Panc1 (cell line): Measurements from ENCODE around the gene RRBP1. TPM values are rescaled to one million over a fixed set of nuclear protein-coding genes. Genes with fewer than 3 reads are reported as not detected.

Experiments used
- ATAC-seq: fragments of 200-7000 bp; cut with Tn5 transposase; 2 replicates; pipeline ENCODE4 v1.9.1; 2020; ENCODE audit warnings: mild to moderate bottlenecking, moderate library complexity
- BruUV-seq: library from RNA; stranded (reverse); fragments of 400-500 nt; replicated peaks from 2 replicates; lab custom pipeline; 2021; lab: Mats Ljungman, UMichigan
- CTCF ChIA-PET: fragments of 300-600 bp; sonication (Branson Sonifier 250); formaldehyde crosslinking; loops from one replicate; lab custom pipeline; 2022; ENCODE audit warnings: antibody characterized with exemption; lab: Charles Lee
- POLR2A ChIA-PET: fragments of 300-600 bp; sonication (Branson Sonifier 250); formaldehyde crosslinking; loops from one replicate; lab custom pipeline; 2022; ENCODE audit warnings: antibody characterized with exemption; lab: Charles Lee
- DNase-seq: peaks from one replicate; pipeline ENCODE4 v3.0.0-alpha.2; 2010; ENCODE audit warnings: low read depth, low spot score
- H3K27ac ChIP-seq: 2 replicates; pipeline ENCODE4 v1.5.1; 2011; ENCODE audit warnings: mild to moderate bottlenecking, low read length, inconsistent platforms
- H3K27me3 ChIP-seq: fragments of 200-500 bp; sonication (Bioruptor generic); 2 replicates; pipeline ENCODE4 v1.6.0; 2014; ENCODE audit warnings: low read length, inconsistent platforms; ENCODE audit not compliant: control insufficient read depth, insufficient read depth
- H3K36me3 ChIP-seq: fragments of 200-500 bp; sonication (Bioruptor generic); 2 replicates; pipeline ENCODE4 v1.5.1; 2014; ENCODE audit warnings: inconsistent platforms, mild to moderate bottlenecking, low read length, moderate library complexity; ENCODE audit not compliant: control insufficient read depth, insufficient read depth
- H3K4me1 ChIP-seq: 2 replicates; pipeline ENCODE4 v1.5.1; 2011; ENCODE audit warnings: inconsistent platforms, mild to moderate bottlenecking, low read length, moderate library complexity; ENCODE audit not compliant: control insufficient read depth, insufficient read depth
- H3K4me3 ChIP-seq, 2 experiments: 2 replicates each; pipeline ENCODE4 v1.5.1; 2011 to 2012; ENCODE audit warnings: low read depth in 2 of 2, low read length in 2 of 2, mild to moderate bottlenecking in 2 of 2, inconsistent platforms in 1 of 2, moderate library complexity in 1 of 2
- H3K9me3 ChIP-seq: fragments of 200-500 bp; sonication (Bioruptor generic); 2 replicates; pipeline ENCODE4 v1.5.1; 2014; ENCODE audit warnings: low read depth, mild to moderate bottlenecking, inconsistent platforms, low read length, moderate library complexity; ENCODE audit not compliant: control insufficient read depth, insufficient read depth
- CTCF ChIP-seq: fragments of 450-650 bp; IDR thresholded peaks from 2 replicates; pipeline ENCODE4 v1.5.1; 2017; ENCODE audit warnings: mild to moderate bottlenecking
- POLR2AphosphoS5 ChIP-seq: IDR thresholded peaks from 2 replicates; pipeline ENCODE4 v1.6.1; 2012; ENCODE audit warnings: mild to moderate bottlenecking, low read depth, low read length, moderate library complexity
- REST ChIP-seq, 2 experiments: IDR thresholded peaks; 2 replicates each; pipeline ENCODE4 v1.6.1; 2011 to 2012; ENCODE audit warnings: low read depth in 2 of 2, control low read depth in 1 of 2, low read length in 1 of 2, mild to moderate bottlenecking in 1 of 2, moderate library complexity in 1 of 2; ENCODE audit not compliant: insufficient read depth in 1 of 2
- SIN3A ChIP-seq: IDR thresholded peaks from 2 replicates; pipeline ENCODE4 v1.6.1; 2012; ENCODE audit warnings: low read depth, mild to moderate bottlenecking, low read length, moderate library complexity, borderline replicate concordance; ENCODE audit not compliant: insufficient read depth
- TCF7L2 ChIP-seq: IDR thresholded peaks from 2 replicates; pipeline ENCODE4 v1.6.1; 2011; ENCODE audit warnings: mild to moderate bottlenecking, low read depth, low read length, inconsistent platforms
- in situ Hi-C: cut with HindIII; loops from 2 replicates; pipeline ENCODE4 v1.10.0; 2016; ENCODE audit warnings: low sequenced_read_pairs, low pct_unique_long_range_greater_than_20kb
- intact Hi-C: fragments of 100-400 bp; cut with micrococcal nuclease; formaldehyde crosslinking; loops from one replicate; pipeline ENCODE4 v1.10.0; 2022; ENCODE audit not compliant: unreplicated experiment
- total RNA-seq: library from RNA; stranded (reverse); gene quantifications from one replicate; pipeline ENCODE4 v1.2.1, GENCODE V29; 2021; ENCODE audit not compliant: unreplicated experiment

The RRBP1 gene
- total RNA-seq, 1 experiment from 2014 or later: 152 TPM

- H3K9me3 ChIP-seq: no peaks in the 10 kb centered on the region
- no peak overlapping the region for H3K27ac ChIP-seq
- TF ChIP-seq TCF7L2 (no peak), POLR2AphosphoS5 (no peak), REST (IDR thresholded peaks at IDR 0.05; ENCODE audit: insufficient read depth in 1 of 2, low read depth in 2 of 2, low read length in 1 of 2) (no peak), CTCF (no peak), SIN3A (no peak)
- DNase-seq (no peak), ATAC-seq (no peak)
- H3K36me3 ChIP-seq: no peaks in the 10 kb centered on the region; the same call in 1 of the 2 replicates
- H3K4me1 ChIP-seq: 0 out of 2 replicates have a peak, but pooled peaks cover 3% of the 10 kb centered on the region
- ChIA-PET POLR2A (no interaction called here), CTCF (no interaction called here)
- intact Hi-C loops (no loop called here), in situ Hi-C loops (no loop called here)
- BruUV-seq: no TSS peak
- no peaks in the 10 kb centered on the region for H3K27me3 ChIP-seq
- H3K4me3 ChIP-seq: no peak overlapping the region
Measured at GRCh38 chr20:17673084-17673483, 9.0 kb downstream of the RRBP1 start.

GRCh38 chr20:17671565-17671964 lies 10.5 kb downstream of the RRBP1 start:
- Histone ChIP-seq H3K36me3 (no peaks in the 10 kb centered on the region; the same call in 1 of the 2 replicates), H3K4me1 (0 out of 2 replicates have a peak, but pooled peaks cover 3% of the 10 kb centered on the region), H3K27me3 (no peaks in the 10 kb centered on the region), H3K27ac (no peak overlapping the region), H3K4me3 (no peak overlapping the region), H3K9me3 (no peaks in the 10 kb centered on the region)
- POLR2A ChIA-PET: no interaction called here
- ATAC-seq (no peak), DNase-seq (no peak)
- BruUV-seq: no TSS peak
- CTCF ChIA-PET: no interaction called here
- intact Hi-C loops: no loop called here
- in situ Hi-C loops: no loop called here
- TF ChIP-seq SIN3A: no peak
- no peak for TF ChIP-seq TCF7L2
- no peak for TF ChIP-seq REST (IDR thresholded peaks at IDR 0.05; ENCODE audit: insufficient read depth in 1 of 2, low read depth in 2 of 2, low read length in 1 of 2)
- no peak for TF ChIP-seq CTCF
- no peak for TF ChIP-seq POLR2AphosphoS5
